H9 (cell line): Measurements from ENCODE around the gene SDHAF2. TPM values are rescaled to one million over a fixed set of nuclear protein-coding genes. Genes with fewer than 3 reads are reported as not detected.

Experiments used
- DNase-seq: peaks from one replicate; pipeline ENCODE4 v3.0.0-alpha.2; 2017
- H2AFZ ChIP-seq: one replicate; pipeline ENCODE4 v1.6.1; 2013; ENCODE audit warnings: mild to moderate bottlenecking, low read length, control low read depth, moderate library complexity
- H2AK5ac ChIP-seq: 2 replicates; pipeline ENCODE4 v1.6.1; 2013; ENCODE audit warnings: low read length, control low read depth, mixed read lengths; ENCODE audit not compliant: insufficient read length
- H2BK120ac ChIP-seq: one replicate; pipeline ENCODE4 v1.6.1; 2013; ENCODE audit warnings: low read depth, mild to moderate bottlenecking, low read length, control low read depth, inconsistent platforms; ENCODE audit not compliant: poor library complexity, severe bottlenecking
- H2BK12ac ChIP-seq: 2 replicates; pipeline ENCODE4 v1.6.1; 2013; ENCODE audit warnings: low read length, control low read depth, mixed read lengths, low read depth; ENCODE audit not compliant: insufficient read length
- H2BK15ac ChIP-seq: 2 replicates; pipeline ENCODE4 v1.6.1; 2013; ENCODE audit warnings: low read depth, low read length, control low read depth
- H2BK20ac ChIP-seq: one replicate; pipeline ENCODE4 v1.6.1; 2013; ENCODE audit warnings: low read depth, mild to moderate bottlenecking, low read length, control low read depth, inconsistent platforms; ENCODE audit not compliant: poor library complexity, severe bottlenecking
- H2BK5ac ChIP-seq: 2 replicates; pipeline ENCODE4 v1.6.1; 2013; ENCODE audit warnings: low read length, control low read depth, mixed read lengths; ENCODE audit not compliant: insufficient read length
- H3K14ac ChIP-seq: 2 replicates; pipeline ENCODE4 v1.6.1; 2013; ENCODE audit warnings: low read length, control low read depth; ENCODE audit not compliant: insufficient read depth
- H3K18ac ChIP-seq: 2 replicates; pipeline ENCODE4 v1.6.1; 2013; ENCODE audit warnings: low read depth, mild to moderate bottlenecking, mixed read lengths, low read length, control low read depth; ENCODE audit not compliant: insufficient read length
- H3K23ac ChIP-seq: 2 replicates; pipeline ENCODE4 v1.6.1; 2013; ENCODE audit warnings: low read length, control low read depth, mixed read lengths, low read depth; ENCODE audit not compliant: insufficient read length
- H3K23me2 ChIP-seq: 2 replicates; pipeline ENCODE4 v1.6.1; 2013; ENCODE audit warnings: low read depth, mild to moderate bottlenecking, mixed read lengths, low read length, control low read depth; ENCODE audit not compliant: insufficient read length, poor library complexity, severe bottlenecking
- H3K27ac ChIP-seq: 2 replicates; pipeline ENCODE4 v1.5.1; 2013; ENCODE audit warnings: low read length, control low read depth, mixed read lengths, low read depth; ENCODE audit not compliant: insufficient read length
- H3K27me3 ChIP-seq: 2 replicates; pipeline ENCODE4 v1.6.1; 2013; ENCODE audit warnings: low read length, control low read depth, inconsistent platforms; ENCODE audit not compliant: insufficient read depth
- H3K4ac ChIP-seq: 2 replicates; pipeline ENCODE4 v1.6.1; 2013; ENCODE audit warnings: low read depth, mild to moderate bottlenecking, control low read depth, inconsistent platforms, low read length, moderate library complexity
- H3K4me1 ChIP-seq: 2 replicates; pipeline ENCODE4 v1.6.1; 2013; ENCODE audit warnings: low read length, control low read depth, inconsistent platforms; ENCODE audit not compliant: insufficient read depth
- H3K4me2 ChIP-seq: 2 replicates; pipeline ENCODE4 v1.6.1; 2013; ENCODE audit warnings: low read length, control low read depth, mixed read lengths; ENCODE audit not compliant: insufficient read length, insufficient read depth
- H3K56ac ChIP-seq: 2 replicates; pipeline ENCODE4 v1.6.1; 2013; ENCODE audit warnings: low read depth, mild to moderate bottlenecking, mixed read lengths, low read length, control low read depth; ENCODE audit not compliant: insufficient read length
- H3K79me1 ChIP-seq: 2 replicates; pipeline ENCODE4 v1.6.1; 2013; ENCODE audit warnings: low read depth, mild to moderate bottlenecking, moderate library complexity, low read length, control low read depth, inconsistent platforms; ENCODE audit not compliant: insufficient read depth, poor library complexity, severe bottlenecking
- H3K79me2 ChIP-seq: 2 replicates; pipeline ENCODE4 v1.6.1; 2013; ENCODE audit warnings: low read length, control low read depth, inconsistent platforms; ENCODE audit not compliant: insufficient read depth
- H3K9ac ChIP-seq: 2 replicates; pipeline ENCODE4 v1.6.1; 2013; ENCODE audit warnings: low read length, control low read depth, mixed read lengths; ENCODE audit not compliant: insufficient read length; ENCODE audit errors: extremely low read depth
- H3K9me3 ChIP-seq: one replicate; pipeline ENCODE4 v1.6.1; 2013; ENCODE audit warnings: low read depth, low read length, inconsistent platforms; ENCODE audit not compliant: control insufficient read depth
- H3T11ph ChIP-seq: one replicate; pipeline ENCODE4 v1.6.1; 2013; ENCODE audit warnings: mild to moderate bottlenecking, low read length, control low read depth, inconsistent platforms
- H4K20me1 ChIP-seq: one replicate; pipeline ENCODE4 v1.6.1; 2013; ENCODE audit not compliant: control insufficient read depth, insufficient read length, insufficient read depth
- H4K5ac ChIP-seq: 2 replicates; pipeline ENCODE4 v1.6.1; 2013; ENCODE audit warnings: low read depth, mild to moderate bottlenecking, mixed read lengths, low read length, control low read depth; ENCODE audit not compliant: insufficient read length
- H4K8ac ChIP-seq: replicated peaks from 2 replicates; pipeline ENCODE4 v1.6.1; 2013; ENCODE audit warnings: low read length, control low read depth, mixed read lengths, low read depth; ENCODE audit not compliant: insufficient read length
- H4K91ac ChIP-seq: 2 replicates; pipeline ENCODE4 v1.6.1; 2013; ENCODE audit warnings: low read depth, mild to moderate bottlenecking, moderate library complexity, mixed read lengths, low read length, control low read depth; ENCODE audit not compliant: insufficient read length
- H3K27ac Mint-ChIP-seq, 3 experiments: 2 replicates in 2 of 3; 3 replicates in 1 of 3; pipeline ENCODE4 v1.8.0; 2020 to 2021; ENCODE audit warnings: mixed read lengths in 3 of 3, mild to moderate bottlenecking in 1 of 3, moderate library complexity in 1 of 3
- H3K27me3 Mint-ChIP-seq: 2 replicates; pipeline ENCODE4 v1.8.0; 2021; ENCODE audit warnings: low read depth, mild to moderate bottlenecking, moderate library complexity, mixed read lengths
- H3K36me3 Mint-ChIP-seq, 3 experiments: 2 replicates in 2 of 3; 3 replicates in 1 of 3; pipeline ENCODE4 v1.8.0; 2020 to 2021; ENCODE audit warnings: low read depth in 3 of 3, mixed read lengths in 3 of 3; ENCODE audit not compliant: insufficient read depth in 1 of 3
- H3K4me1 Mint-ChIP-seq, 2 experiments: 2 replicates each; pipeline ENCODE4 v1.8.0; 2020; ENCODE audit warnings: mixed read lengths in 2 of 2
- H3K4me3 Mint-ChIP-seq, 2 experiments: 2 replicates in 1 of 2; 3 replicates in 1 of 2; pipeline ENCODE4 v1.8.0; 2020 to 2021; ENCODE audit warnings: mild to moderate bottlenecking in 2 of 2, mixed read lengths in 2 of 2, moderate library complexity in 1 of 2
- H3K9me3 Mint-ChIP-seq, 2 experiments: 2 replicates in 1 of 2; 3 replicates in 1 of 2; pipeline ENCODE4 v1.8.0; 2020; ENCODE audit warnings: mild to moderate bottlenecking in 2 of 2, mixed read lengths in 2 of 2, moderate library complexity in 1 of 2
- CTCF ChIP-seq: fragments of 200-600 bp; sonication (generic); conservative IDR thresholded peaks from 3 replicates; pipeline ENCODE4 v1.8.0; 2021; ENCODE audit warnings: antibody characterized with exemption, mild to moderate bottlenecking
- WGBS: extraction: QIAGEN DNeasy Blood & Tissue Kit; methylation state at CpG from one replicate; pipeline ENCODE4 v1.1.7; 2013; ENCODE audit warnings: missing lambda C conversion rate, low lambda C conversion rate, mixed read lengths; ENCODE audit not compliant: insufficient read length; ENCODE audit errors: extremely low coverage; 5-methylcytosine and 5-hydroxymethylcytosine counted together
- total RNA-seq: library from RNA; stranded (reverse); gene quantifications from 2 replicates; pipeline ENCODE4 v1.2.1, GENCODE V29; 2021

Gene SDHAF2
- total RNA-seq, 1 experiment from 2014 or later: 41.8 TPM

GRCh38 chr11:61473370-61474012, 43.6 kb downstream of the SDHAF2 start:
- no peak overlapping the region for H4K8ac ChIP-seq
- no CpG with 5 or more reads among the region's 3 CpGs for WGBS
- H4K5ac ChIP-seq: no peak overlapping the region
- no peak overlapping the region for H3K14ac ChIP-seq
- no peak overlapping the region for H2BK5ac ChIP-seq
- H3K9ac ChIP-seq: no peak overlapping the region
- no peak overlapping the region for H3K4ac ChIP-seq
- DNase-seq: no peak
- no peak overlapping the region for H3K56ac ChIP-seq
- no peaks in the 10 kb centered on the region for H3K4me1 ChIP-seq
- H2BK20ac ChIP-seq: no peak overlapping the region
- H3K4me3 Mint-ChIP-seq: no peak overlapping the region; a peak in 1 of 5 replicates
- H2AFZ ChIP-seq: no peak overlapping the region
- H3K27me3 ChIP-seq: no peaks in the 10 kb centered on the region
- H3K9me3 ChIP-seq: no peaks in the 10 kb centered on the region
- H3K27ac Mint-ChIP-seq: no peak overlapping the region
- H3K23ac ChIP-seq: no peak overlapping the region
- H2AK5ac ChIP-seq: no peak overlapping the region
- no peaks in the 10 kb centered on the region; the same call in 1 of the 2 replicates for H3K27me3 Mint-ChIP-seq
- H3K23me2 ChIP-seq: no peaks in the 10 kb centered on the region
- no peaks in the 10 kb centered on the region for H3K9me3 Mint-ChIP-seq
- H3K79me2 ChIP-seq: no peaks in the 10 kb centered on the region
- TF ChIP-seq CTCF: no peak
- no peak overlapping the region for H3K4me2 ChIP-seq
- H3K27ac ChIP-seq: no peak overlapping the region
- peaks cover 4 to 10% of the 10 kb centered on the region in 2 experiments; a peak in 3 of 4 replicates for H3K4me1 Mint-ChIP-seq
- H4K20me1 ChIP-seq: no peaks in the 10 kb centered on the region
- H2BK120ac ChIP-seq: no peak overlapping the region
- no peaks in the 10 kb centered on the region for H3K79me1 ChIP-seq
- no peak overlapping the region for H3K18ac ChIP-seq
- no peak overlapping the region for H2BK15ac ChIP-seq
- no peak overlapping the region for H2BK12ac ChIP-seq
- H4K91ac ChIP-seq: no peak overlapping the region
- H3K36me3 Mint-ChIP-seq: peaks cover 0 to 9% (median 7%) of the 10 kb centered on the region in 3 experiments; a peak in 3 of 7 replicates
- H3T11ph ChIP-seq: no peak overlapping the region
